GM12874 (cell line): ENCODE data around the gene B4GALNT4.

Experiments
- CTCF ChIP-seq: IDR thresholded peaks from 2 replicates; pipeline ENCODE4 v1.5.1; 2011; ENCODE audit warnings: low read depth, mild to moderate bottlenecking, control low read depth, low read length, moderate library complexity; ENCODE audit not compliant: insufficient read depth

The B4GALNT4 gene

GRCh38 chr11:335779-336658 lies 33.3 kb upstream of the B4GALNT4 start:
- no peak for TF ChIP-seq CTCF

- TF ChIP-seq CTCF: no peak
These were observed 32.6 kb upstream of the B4GALNT4 start for GRCh38 chr11:336659-337198.

- TF ChIP-seq CTCF: no peak
These were observed 31.6 kb upstream of the B4GALNT4 start for GRCh38 chr11:337711-338110.

GRCh38 chr11:339963-340362 lies 29.3 kb upstream of the B4GALNT4 start:
- TF ChIP-seq CTCF: no peak

- no peak for TF ChIP-seq CTCF
These were observed 28.5 kb upstream of the B4GALNT4 start for GRCh38 chr11:340539-341512.

- no peak for TF ChIP-seq CTCF
These were observed 27.0 kb upstream of the B4GALNT4 start for GRCh38 chr11:342328-342727.

- TF ChIP-seq CTCF: no peak
These were observed 24.3 kb upstream of the B4GALNT4 start for GRCh38 chr11:344836-345578.
